Endothelial cell of umbilical vein (primary cell): Measurements from ENCODE around the gene FKRP. TPM values are rescaled to one million over a fixed set of nuclear protein-coding genes. Genes with fewer than 3 reads are reported as not detected.

ENCODE experiments used
- BruUV-seq: library from RNA; stranded (reverse); fragments of 400-500 nt; replicated peaks from 2 replicates; lab custom pipeline; 2021; lab: Mats Ljungman, UMichigan
- CTCF ChIA-PET: fragments of 300-600, 350-600 bp; sonication (Branson Sonifier 250); formaldehyde crosslinking; loops from one replicate; lab custom pipeline; 2021; ENCODE audit warnings: antibody characterized with exemption, inconsistent platforms; lab: Charles Lee
- POLR2A ChIA-PET: fragments of 300-600, 350-600 bp; sonication (Branson Sonifier 250); formaldehyde crosslinking; loops from one replicate; lab custom pipeline; 2021; ENCODE audit warnings: antibody characterized with exemption, inconsistent platforms; lab: Charles Lee
- DNase-seq: peaks from one replicate; pipeline ENCODE4 v3.0.0-alpha.2; 2011; ENCODE audit warnings: low read depth, low spot score
- FAIRE-seq: peaks from 2 replicates; lab custom pipeline; 2011; peaks lifted over from hg19 to GRCh38; lab: Jason Lieb, UNC
- H2AFZ ChIP-seq: 2 replicates; pipeline ENCODE4 v1.6.0; 2012; ENCODE audit warnings: low read depth, low read length, control low read depth, inconsistent platforms
- H3K27ac ChIP-seq: 2 replicates; pipeline ENCODE4 v1.5.1; 2011; ENCODE audit warnings: low read depth, mild to moderate bottlenecking, control low read depth, low read length, moderate library complexity; ENCODE audit not compliant: insufficient read depth
- H3K27me3 ChIP-seq, 2 experiments: 2 replicates each; pipeline versions ENCODE4 v1.6.0 to v1.6.1; 2011; ENCODE audit warnings: low read length in 2 of 2, mixed read lengths in 1 of 2; ENCODE audit not compliant: control insufficient read depth in 2 of 2, insufficient read depth in 2 of 2
- H3K36me3 ChIP-seq, 2 experiments: 2 replicates in 1 of 2; 3 replicates in 1 of 2; pipeline ENCODE4 v1.5.1; 2011; ENCODE audit warnings: low read length in 2 of 2, mild to moderate bottlenecking in 1 of 2, moderate library complexity in 1 of 2; ENCODE audit not compliant: control insufficient read depth in 2 of 2, insufficient read depth in 2 of 2; ENCODE audit errors: extremely low read depth in 1 of 2
- H3K4me1 ChIP-seq: 3 replicates; pipeline ENCODE4 v1.5.1; 2011; ENCODE audit warnings: mild to moderate bottlenecking, low read length; ENCODE audit not compliant: control insufficient read depth, insufficient read depth; ENCODE audit errors: extremely low read depth
- H3K4me2 ChIP-seq: 2 replicates; pipeline ENCODE4 v1.6.1; 2011; ENCODE audit warnings: low read length, control low read depth, mixed read lengths; ENCODE audit not compliant: insufficient read depth
- H3K4me3 ChIP-seq, 3 experiments: fragments of 200-600 bp in 1 of 3; sonication (generic), shearing (Covaris generic) in 1 of 3; replicated peaks in 1 of 3; 2 replicates each; pipeline ENCODE4 v1.5.1; 2011 to 2016; ENCODE audit warnings: control low read depth in 3 of 3, low read length in 3 of 3, mild to moderate bottlenecking in 2 of 3, inconsistent platforms in 1 of 3, low read depth in 1 of 3, moderate library complexity in 1 of 3; ENCODE audit not compliant: insufficient read depth in 1 of 3
- H3K79me2 ChIP-seq: 2 replicates; pipeline ENCODE4 v1.6.0; 2012; ENCODE audit warnings: low read length, inconsistent platforms; ENCODE audit not compliant: control insufficient read depth, insufficient read depth
- H3K9ac ChIP-seq: replicated peaks from 2 replicates; pipeline ENCODE3; 2011; ENCODE audit warnings: low read length, control low read depth; ENCODE audit not compliant: insufficient read depth; ENCODE audit errors: extremely low read depth
- H3K9me1 ChIP-seq: replicated peaks from 3 replicates; pipeline ENCODE4 v1.6.0; 2011; ENCODE audit warnings: mild to moderate bottlenecking, low read length; ENCODE audit not compliant: control insufficient read depth, insufficient read depth; ENCODE audit errors: extremely low read depth
- H3K9me3 ChIP-seq: replicated peaks from 2 replicates; pipeline ENCODE4 v1.5.1; 2012; ENCODE audit warnings: low read length, inconsistent platforms; ENCODE audit not compliant: control insufficient read depth, insufficient read depth
- H4K20me1 ChIP-seq: replicated peaks from 2 replicates; pipeline ENCODE3; 2011; ENCODE audit warnings: mild to moderate bottlenecking, low read length; ENCODE audit not compliant: control insufficient read depth, insufficient read depth; ENCODE audit errors: extremely low read depth
- EZH2 ChIP-seq: IDR thresholded peaks from 2 replicates; pipeline ENCODE4 v1.6.1; 2012; ENCODE audit warnings: borderline replicate concordance, low read depth, mild to moderate bottlenecking, moderate library complexity, low read length, inconsistent platforms; ENCODE audit not compliant: severe bottlenecking
- GATA2 ChIP-seq: IDR thresholded peaks from 2 replicates; pipeline ENCODE4 v1.7.0; 2011; ENCODE audit warnings: low read depth, mild to moderate bottlenecking, moderate library complexity, mixed read lengths, low read length; ENCODE audit not compliant: insufficient read length, insufficient read depth
- JUN ChIP-seq: IDR thresholded peaks from 2 replicates; pipeline ENCODE4 v1.6.1; 2011; ENCODE audit warnings: borderline replicate concordance, low read depth; ENCODE audit not compliant: insufficient read length, insufficient read depth
- MYC ChIP-seq: IDR thresholded peaks from one replicate; pipeline ENCODE4 v1.6.1; 2011; ENCODE audit warnings: mild to moderate bottlenecking, low read depth, low read length
- POLR2AphosphoS5 ChIP-seq: IDR thresholded peaks from 2 replicates; pipeline ENCODE4 v1.6.1; 2012; ENCODE audit warnings: low read depth, mild to moderate bottlenecking, control low read depth, low read length, moderate library complexity; ENCODE audit not compliant: insufficient read depth
- dilution Hi-C: fragments of 300-500 bp; cut with MboI; formaldehyde crosslinking; loops from one replicate; pipeline ENCODE4 v1.15.0; 2019; ENCODE audit warnings: low sequenced_read_pairs; ENCODE audit not compliant: extremely low pct_ligation_motif_present
- intact Hi-C: fragments of 100-400 bp; cut with micrococcal nuclease; formaldehyde crosslinking; loops from one replicate; pipeline ENCODE4 v1.10.0; 2022
- polyA plus RNA-seq, 4 experiments: library from polyadenylated mRNA; depleted of rRNA in 3 of 4; stranded (reverse) in 3 of 4; unstranded in 1 of 4; fragments of >200 nt; gene quantifications; 2 replicates each; pipeline versions ENCODE4 v1.2.1 to v1.2.3, GENCODE V29; 2011 to 2012; ENCODE audit warnings: missing spikeins in 1 of 4
- total RNA-seq: library from RNA; stranded (reverse); gene quantifications from 2 replicates; pipeline ENCODE4 v1.2.3, GENCODE V29; 2021
- TF ChIP-seq, protein P1 (sequence below), 2 donors: IDR thresholded peaks; 1 replicate in 1 of 2; 2 replicates in 1 of 2; pipeline ENCODE4 v1.5.1; 2011; ENCODE audit warnings: low read length in 2 of 2, mild to moderate bottlenecking in 2 of 2, moderate library complexity in 2 of 2, control low read depth in 1 of 2, inconsistent platforms in 1 of 2, low read depth in 1 of 2; ENCODE audit not compliant: insufficient read depth in 1 of 2; ENCODE audit errors: extremely low read depth in 1 of 2

The FKRP gene
- total and polyA plus RNA-seq, 2 donors (not counting 3 experiments of a cell fraction or from before 2014, with no cell fraction given): 31.5 to 32.8 TPM

DNA sequence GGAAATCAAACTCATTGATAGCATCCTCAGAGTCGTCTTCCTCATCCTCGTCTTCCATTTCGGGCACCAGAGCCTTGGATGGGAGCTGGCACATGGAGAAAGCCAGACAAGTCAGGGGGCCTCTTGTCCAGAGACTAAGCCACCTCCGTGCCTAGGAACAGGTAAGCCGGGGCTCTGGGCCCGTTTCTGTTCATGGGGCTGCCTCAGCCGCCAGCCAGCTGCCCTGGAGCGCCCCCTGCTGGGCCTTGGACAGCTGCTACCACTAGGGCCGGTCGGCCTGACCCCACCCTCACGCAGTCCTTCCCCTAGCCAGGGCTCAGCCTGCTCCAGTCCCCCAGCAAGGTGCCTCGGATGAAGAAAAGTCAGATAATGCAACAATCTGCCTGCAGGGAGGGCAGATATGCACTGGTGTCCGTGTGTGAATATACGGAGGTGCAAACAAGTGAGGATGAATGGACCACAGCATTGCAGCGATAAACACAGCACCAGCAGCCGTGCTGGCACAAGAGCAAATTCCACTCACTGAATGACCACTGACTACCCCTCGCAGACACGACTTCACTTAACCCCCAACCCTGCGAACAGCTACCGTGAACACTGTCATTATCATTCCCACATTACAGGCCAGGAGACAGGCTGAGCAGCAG lies 17.0 kb upstream of the FKRP start:
- dilution Hi-C loops (no loop called here), intact Hi-C loops (loop anchor here (1.0 to 2.0 kb wide), 5 partner anchors 15 to 114 kb away; no protein-coding TSS in a partner anchor)
- peaks cover 61% of the 10 kb centered on the region for H3K4me1 ChIP-seq
- no peak overlapping the region for H3K9ac ChIP-seq
- H3K9me1 ChIP-seq: no peaks in the 10 kb centered on the region
- CTCF ChIA-PET: interaction anchor here (0.9 to 5.8 kb wide), 19 partner anchors 8 to 199 kb away, joined by 3 to 95 read pairs (median 7); partner anchors contain the start of genes DACT3 and PRKD2
- H3K79me2 ChIP-seq: peaks cover 35% of the 10 kb centered on the region
- H3K4me2 ChIP-seq: peak overlapping the region; percentile 29
- H3K4me3 ChIP-seq: peak overlapping the region in 1 of 3 experiments; percentile 6
- no peaks in the 10 kb centered on the region for H3K27me3 ChIP-seq
- POLR2A ChIA-PET: interaction anchor here (2.3 kb wide), 1 partner anchor 15 kb away, joined by 11 read pairs; no protein-coding TSS in a partner anchor
- H3K27ac ChIP-seq: peak overlapping the region; percentile 67
- no TSS peak for BruUV-seq
- no peaks in the 10 kb centered on the region for H3K9me3 ChIP-seq
- TF ChIP-seq, protein P1, sequence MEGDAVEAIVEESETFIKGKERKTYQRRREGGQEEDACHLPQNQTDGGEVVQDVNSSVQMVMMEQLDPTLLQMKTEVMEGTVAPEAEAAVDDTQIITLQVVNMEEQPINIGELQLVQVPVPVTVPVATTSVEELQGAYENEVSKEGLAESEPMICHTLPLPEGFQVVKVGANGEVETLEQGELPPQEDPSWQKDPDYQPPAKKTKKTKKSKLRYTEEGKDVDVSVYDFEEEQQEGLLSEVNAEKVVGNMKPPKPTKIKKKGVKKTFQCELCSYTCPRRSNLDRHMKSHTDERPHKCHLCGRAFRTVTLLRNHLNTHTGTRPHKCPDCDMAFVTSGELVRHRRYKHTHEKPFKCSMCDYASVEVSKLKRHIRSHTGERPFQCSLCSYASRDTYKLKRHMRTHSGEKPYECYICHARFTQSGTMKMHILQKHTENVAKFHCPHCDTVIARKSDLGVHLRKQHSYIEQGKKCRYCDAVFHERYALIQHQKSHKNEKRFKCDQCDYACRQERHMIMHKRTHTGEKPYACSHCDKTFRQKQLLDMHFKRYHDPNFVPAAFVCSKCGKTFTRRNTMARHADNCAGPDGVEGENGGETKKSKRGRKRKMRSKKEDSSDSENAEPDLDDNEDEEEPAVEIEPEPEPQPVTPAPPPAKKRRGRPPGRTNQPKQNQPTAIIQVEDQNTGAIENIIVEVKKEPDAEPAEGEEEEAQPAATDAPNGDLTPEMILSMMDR (IDR thresholded peaks at IDR 0.05; ENCODE audit: extremely low read depth in 1 of 2, insufficient read depth in 1 of 2, low read depth in 1 of 2, low read length in 2 of 2): peak; percentile 98 to 99
- TF ChIP-seq MYC: no peak
- DNase-seq: peak; percentile 88
- no peaks in the 10 kb centered on the region for H4K20me1 ChIP-seq
- no peak overlapping the region for H2AFZ ChIP-seq
- peaks cover 12 to 51% of the 10 kb centered on the region in 2 experiments for H3K36me3 ChIP-seq
- FAIRE-seq: peak; percentile 83

DNA sequence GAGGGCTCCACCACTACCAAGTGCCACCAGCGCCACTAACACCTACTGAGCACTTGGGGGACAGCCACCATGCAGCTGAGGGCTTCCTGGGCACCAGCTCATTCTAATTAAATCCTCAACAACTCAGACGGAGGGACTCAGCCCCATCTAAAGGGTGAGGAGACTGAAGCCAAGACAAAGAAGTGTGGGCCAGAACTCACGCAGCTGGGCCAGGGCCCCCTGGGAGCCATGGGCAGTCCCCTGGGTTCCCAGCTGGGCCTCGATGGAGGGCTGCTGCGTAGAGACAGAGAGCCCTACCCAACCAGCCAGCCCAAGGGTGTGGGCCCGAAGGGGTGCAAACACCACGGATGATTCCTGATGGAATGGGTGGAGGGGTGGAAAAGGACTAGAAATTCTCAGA lies 16.2 kb upstream of the FKRP start:
- Histone ChIP-seq H2AFZ (no peak overlapping the region), H3K36me3 (peaks cover 12 to 47% of the 10 kb centered on the region in 2 experiments), H3K4me3 (no peak overlapping the region), H3K27me3 (no peaks in the 10 kb centered on the region), H3K9me1 (no peaks in the 10 kb centered on the region), H3K9ac (no peak overlapping the region), H3K4me1 (peaks cover 64% of the 10 kb centered on the region), H4K20me1 (no peaks in the 10 kb centered on the region), H3K9me3 (no peaks in the 10 kb centered on the region), H3K79me2 (peaks cover 37% of the 10 kb centered on the region), H3K27ac (no peak overlapping the region), H3K4me2 (no peak overlapping the region)
- TF ChIP-seq MYC: no peak
- TF ChIP-seq POLR2AphosphoS5: no peak
- TF ChIP-seq, protein P1 (IDR thresholded peaks at IDR 0.05; ENCODE audit: extremely low read depth in 1 of 2, insufficient read depth in 1 of 2, low read depth in 1 of 2, low read length in 2 of 2): no peak
- no peak for TF ChIP-seq JUN
- TF ChIP-seq GATA2: no peak
- TF ChIP-seq EZH2: no peak
- ChIA-PET POLR2A (interaction anchor here (2.3 kb wide), 1 partner anchor 15 kb away, joined by 11 read pairs; no protein-coding TSS in a partner anchor), CTCF (interaction anchor here (1.1 to 5.8 kb wide), 11 partner anchors 12 to 111 kb away, joined by 3 to 95 read pairs (median 7); partner anchors contain the start of gene PRKD2)
- dilution Hi-C loops: no loop called here
- no peak for FAIRE-seq
- DNase-seq: no peak
- intact Hi-C loops: loop anchor here (2.0 kb wide), 2 partner anchors 33 to 115 kb away; no protein-coding TSS in a partner anchor
- BruUV-seq: no TSS peak
